HG03571 (cell line): ENCODE measurements around the gene CACNA1H.
"Not testable (repeated sequence)": the region's sequence is repeated elsewhere in the genome, so short reads cannot be mapped to it uniquely, and the experiment has no call there.

Experiments
- ATAC-seq: cut with Tn5 transposase; IDR thresholded peaks from one replicate; pipeline ENCODE4 v1.9.1; 2021; ENCODE audit not compliant: unreplicated experiment

CACNA1H gene

DNA sequence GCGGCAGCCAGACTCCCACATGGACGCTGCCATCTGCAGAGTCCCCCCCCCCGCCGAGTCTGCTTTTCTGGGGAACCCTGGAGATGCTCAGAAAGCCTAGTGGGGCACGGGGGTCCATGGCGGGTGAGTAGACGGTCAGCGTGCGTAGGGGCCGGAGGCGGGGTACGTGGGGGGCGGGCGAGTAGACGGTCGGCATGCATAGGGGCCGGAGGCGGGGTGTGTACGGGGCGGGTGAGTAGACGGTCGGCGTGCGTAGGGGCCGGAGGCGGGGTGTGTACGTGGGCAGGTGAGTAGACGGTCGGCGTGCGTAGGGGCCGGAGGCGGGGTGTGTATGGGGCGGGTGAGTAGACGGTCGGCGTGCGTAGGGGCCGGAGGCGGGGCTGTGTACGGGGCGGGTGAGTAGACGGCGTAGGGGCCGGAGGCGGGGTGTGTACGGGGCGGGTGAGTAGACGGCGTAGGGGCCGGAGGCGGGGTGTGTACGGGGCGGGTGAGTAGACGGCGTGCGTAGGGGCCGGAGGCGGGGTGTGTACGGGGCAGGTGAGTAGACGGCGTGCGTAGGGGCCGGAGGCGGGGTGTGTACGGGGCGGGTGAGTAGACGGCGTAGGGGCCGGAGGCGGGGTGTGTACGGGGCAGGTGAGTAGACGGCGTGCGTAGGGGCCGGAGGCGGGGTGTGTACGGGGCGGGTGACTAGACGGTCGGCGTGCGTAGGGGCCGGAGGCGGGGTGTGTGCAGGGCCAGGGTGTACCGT lies 32.7 kb downstream of the CACNA1H start:
- not testable (repeated sequence) for ATAC-seq

DNA sequence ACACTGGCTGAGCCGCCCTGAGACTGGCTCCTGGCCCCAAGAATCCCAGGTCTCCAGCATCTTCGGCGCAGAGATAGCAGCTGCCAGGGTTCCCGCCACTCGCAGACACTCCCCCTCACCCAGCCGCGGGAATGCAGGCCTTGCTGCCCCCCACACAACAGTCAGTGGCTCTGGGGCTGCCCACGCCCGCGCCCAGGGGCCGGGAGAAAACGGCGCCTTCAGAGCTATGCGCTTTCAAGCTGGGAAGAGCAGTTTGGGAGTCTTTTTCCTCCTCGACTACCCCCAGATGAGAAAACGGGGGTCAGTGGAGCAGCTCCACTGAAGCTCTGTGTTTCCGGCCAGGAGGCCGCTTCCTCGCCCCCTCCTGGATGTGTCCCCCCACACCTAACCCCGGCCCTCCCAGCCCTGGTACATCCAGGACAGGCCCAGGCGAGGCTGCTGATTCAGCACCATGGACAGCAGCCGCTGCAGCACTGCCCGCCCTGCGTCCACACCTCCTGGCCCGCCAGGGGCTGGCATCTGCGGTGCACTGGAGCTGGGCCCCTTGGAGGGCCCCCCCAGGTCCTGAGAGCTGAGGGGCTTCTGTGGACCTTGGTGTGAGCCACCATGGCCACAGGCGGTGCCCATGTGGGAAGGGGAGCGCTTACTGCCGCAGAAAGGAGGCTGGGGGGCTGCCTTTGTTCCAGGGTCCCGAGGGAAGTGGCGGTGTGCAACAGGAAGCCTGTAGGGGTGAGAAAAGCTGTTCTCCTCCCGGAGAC lies 35.7 kb downstream of the CACNA1H start:
- no peak for ATAC-seq

DNA sequence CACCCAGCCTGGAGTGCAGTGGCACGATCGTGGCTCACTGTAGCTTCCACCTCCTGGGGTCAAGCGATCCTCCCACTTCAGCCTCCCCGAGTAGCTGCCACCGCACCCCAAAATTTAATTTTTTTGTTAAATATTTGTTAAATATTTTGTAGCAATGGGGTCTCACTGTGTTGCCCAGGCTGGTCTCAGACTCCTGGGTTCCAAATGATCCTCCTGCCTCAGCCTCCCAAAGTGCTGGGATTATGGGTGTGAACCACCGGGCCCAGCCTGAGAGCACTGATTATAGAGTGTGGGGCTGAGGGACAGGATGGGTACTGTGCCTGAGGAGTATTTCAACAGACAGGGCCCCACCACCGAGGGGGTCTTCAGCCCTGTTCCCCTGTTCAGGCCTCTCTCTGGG lies 36.5 kb downstream of the CACNA1H start:
- ATAC-seq = no peak

DNA sequence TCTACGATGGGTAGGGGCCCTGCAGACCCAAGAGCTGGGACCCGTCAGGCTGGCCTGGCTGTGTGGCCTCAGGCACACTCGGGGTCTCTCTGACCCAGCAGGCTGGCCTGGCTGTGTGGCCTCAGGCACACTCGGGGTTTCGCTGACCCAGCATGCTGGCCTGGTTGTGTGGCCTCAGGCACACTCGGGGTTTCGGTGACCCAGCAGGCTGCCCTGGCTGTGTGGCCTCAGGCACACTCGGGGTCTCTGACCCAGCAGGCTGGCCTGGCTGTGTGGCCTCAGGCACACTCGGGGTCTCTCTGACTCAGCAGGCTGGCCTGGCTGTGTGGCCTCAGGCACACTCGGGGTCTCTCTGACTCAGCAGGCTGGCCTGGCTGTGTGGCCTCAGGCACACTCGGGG lies 37.9 kb downstream of the CACNA1H start:
- not testable (repeated sequence) for ATAC-seq

DNA sequence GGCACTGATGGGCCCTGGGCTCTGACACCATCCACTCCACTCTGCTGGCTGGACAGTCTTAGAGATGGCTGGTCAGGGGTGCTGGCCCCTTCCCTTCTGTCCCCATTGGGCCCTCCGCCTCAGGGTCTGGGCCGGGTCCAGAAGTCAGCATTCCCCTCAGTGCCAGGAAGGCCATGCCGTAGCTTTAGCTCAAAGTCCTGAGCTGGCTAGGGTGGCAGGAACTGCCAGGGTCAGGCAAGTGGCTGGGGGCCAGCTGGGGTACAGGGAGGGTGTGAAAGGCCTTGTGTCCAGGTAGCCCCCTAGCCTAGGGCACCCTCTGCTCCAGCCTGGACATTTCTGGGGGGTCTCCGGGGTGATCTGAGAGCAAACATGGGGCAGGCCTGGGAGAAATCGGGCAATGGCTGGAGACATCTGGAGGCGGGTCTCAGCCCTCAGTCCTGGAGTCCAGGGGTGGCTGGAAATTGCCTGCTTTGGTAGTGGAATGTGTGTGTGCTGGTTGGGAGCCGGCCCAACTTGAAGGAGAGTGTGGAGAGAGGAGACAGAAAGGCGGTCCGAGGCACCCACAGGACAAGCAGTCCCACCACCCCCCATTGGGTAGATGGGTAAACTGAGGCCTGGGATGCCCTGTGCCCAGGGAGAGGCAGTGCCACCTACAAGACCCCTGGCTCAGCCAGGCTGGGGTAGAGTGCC lies 39.6 kb downstream of the CACNA1H start:
- no peak for ATAC-seq

DNA sequence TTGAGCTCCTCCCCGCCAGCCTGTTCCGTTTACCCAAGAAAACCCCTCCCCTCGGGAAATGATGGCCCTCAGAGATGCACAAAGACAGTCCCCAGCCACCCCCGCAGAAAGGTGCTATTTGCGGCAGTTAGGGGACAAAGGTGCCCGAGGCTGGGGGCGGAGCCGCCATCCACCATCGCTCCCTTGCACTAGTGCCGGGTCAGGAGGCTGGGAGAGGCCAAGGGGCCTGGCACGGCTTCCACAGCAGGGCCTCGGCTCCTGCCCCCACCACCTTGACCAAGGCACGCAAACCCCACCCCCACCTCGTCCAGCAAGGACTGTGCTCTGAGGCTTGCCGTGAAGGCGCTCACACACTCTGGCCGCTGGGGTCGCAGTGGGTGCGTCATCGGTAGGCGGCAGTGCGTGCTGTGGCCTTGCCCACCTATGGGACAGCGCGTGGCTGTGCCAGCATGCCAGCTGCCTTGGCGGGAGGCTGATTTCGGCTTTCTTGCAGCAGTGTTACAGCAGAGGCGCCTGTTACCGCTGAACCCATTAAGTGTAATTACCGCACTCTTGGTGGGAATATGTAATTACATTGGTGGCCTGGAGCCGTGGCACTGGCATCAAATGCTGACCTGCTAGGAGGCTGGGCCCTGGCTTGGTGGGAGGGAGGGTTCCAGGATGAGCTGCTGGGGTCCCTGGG lies 40.4 kb downstream of the CACNA1H start:
- ATAC-seq = no peak

DNA sequence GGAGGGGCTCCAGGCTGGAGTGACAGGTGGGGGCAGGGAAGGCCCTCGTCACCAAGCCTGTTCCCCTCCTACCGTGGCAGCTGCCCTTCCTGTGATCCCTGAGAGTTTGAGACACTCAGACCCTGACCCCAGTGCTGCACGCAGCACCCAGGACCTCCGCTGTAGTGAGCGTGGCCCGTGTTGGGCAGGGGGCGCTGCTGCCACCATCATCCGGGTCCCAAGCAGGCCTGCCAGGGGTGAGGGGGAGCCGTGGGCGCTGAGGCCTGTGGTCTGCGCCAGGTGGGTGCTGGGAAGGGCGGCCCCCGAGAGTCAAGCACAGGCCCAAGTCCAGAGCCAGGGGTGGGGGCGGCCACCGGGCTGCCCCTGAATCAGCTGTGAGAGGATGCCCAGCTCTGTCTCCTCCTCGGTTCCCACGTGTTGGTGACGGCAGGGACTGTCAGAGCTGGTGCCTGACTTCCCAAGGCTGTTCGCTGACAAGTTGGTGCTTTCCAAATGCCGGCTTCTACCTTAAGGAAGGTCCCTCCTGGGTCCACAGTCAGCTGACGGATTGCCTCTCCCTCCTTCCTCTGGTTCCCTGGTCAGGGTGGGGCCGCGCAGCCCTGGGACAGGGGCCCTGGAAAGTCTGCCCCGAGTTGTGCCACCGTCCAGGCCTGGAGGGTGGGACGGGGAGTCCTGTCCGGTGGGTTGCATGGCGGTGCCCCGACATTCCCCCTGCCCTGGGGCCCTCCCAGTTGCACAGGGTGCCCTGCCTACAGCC lies 41.1 kb downstream of the CACNA1H start:
- ATAC-seq = no peak

DNA sequence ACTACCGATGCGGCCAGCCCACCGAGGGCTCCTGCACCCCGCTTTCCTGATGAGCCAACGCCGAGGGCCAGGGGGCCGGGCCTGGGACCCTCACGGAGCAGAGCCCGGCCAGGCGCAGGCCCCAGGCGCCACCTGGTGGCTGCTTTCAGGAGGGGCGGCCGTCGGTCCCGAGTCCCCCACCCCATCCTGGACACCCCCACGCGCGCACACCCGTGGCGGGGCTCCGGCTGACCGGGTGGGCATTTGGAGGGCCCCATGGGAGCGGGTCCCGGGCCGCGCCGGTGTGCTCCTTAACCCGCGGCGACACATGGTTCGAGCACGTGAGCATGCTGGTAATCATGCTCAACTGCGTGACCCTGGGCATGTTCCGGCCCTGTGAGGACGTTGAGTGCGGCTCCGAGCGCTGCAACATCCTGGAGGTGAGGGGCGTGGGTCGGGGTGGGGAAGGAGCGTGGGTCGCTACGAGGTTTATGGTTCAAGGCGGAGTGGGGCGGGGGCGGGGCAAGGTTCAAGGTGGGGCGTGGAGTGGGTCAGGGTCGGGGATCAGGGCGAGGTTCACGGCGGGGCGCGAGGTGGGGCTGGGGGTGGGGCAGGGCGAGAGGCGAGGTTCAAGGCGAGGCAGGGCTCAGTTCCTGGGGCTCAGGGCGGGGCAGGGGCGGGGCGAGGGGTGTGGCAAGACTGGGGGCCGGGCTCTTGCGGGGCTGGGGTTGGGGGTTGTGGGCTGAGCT lies 41.9 kb downstream of the CACNA1H start:
- ATAC-seq = no peak

DNA sequence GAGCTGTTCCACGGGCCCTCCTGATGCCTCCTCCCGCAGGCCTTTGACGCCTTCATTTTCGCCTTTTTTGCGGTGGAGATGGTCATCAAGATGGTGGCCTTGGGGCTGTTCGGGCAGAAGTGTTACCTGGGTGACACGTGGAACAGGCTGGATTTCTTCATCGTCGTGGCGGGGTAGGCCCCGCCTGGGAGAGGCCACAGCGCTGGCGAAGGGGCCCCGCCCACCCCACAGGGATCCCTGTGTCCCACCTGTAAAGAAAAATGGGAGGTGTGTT lies 42.4 kb downstream of the CACNA1H start:
- no peak for ATAC-seq

DNA sequence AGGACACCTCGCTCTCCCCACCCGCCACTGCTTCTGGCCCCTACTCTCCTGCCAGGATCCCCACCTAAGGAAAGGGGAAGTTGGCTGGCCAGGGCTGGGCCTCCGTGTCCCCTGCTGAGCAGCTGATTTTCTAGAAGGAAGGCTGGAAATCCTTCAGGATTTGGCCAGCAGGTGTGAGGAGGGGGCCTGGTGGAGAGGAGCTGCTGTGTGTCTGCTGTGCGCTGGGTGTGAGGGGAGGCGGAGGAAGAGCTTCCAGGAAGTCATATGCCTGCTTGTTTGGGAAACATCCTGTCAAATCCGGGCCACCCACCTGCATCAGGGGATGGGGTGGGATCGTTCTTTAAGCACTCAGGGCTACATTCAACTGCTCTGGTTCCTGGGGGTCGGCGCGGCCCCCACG lies 43.6 kb downstream of the CACNA1H start:
- ATAC-seq = no peak

DNA sequence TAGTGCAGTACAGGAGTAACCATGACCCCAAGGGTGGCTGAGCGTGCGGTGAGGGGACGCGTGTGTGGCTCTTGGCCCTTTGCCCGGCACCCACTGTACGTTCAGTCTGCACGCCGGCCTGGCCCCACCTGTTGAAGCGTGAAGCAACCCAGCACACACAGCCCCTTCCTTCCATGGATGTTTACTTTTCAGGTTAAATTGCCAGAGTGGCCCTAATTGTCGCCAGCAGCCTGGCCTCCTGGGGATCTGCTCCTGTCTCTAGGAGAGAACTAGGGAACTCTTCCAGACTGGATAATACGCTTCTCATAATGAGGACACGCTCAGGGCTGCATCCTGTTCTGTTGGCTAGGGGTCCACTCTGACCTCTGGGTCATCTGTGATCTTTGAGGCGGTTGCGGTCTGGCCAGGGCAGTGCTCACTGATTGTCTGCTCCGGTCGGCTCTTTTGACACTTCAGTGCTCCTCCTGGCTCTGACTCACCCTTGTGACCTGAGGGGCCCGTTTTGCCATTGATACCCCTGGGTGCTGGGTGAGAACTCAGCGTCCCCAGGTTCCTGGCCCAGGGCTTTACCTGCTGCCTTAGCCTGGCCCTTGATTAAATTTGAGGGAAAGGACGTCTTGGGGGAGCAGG lies 44.4 kb downstream of the CACNA1H start:
- no peak for ATAC-seq

DNA sequence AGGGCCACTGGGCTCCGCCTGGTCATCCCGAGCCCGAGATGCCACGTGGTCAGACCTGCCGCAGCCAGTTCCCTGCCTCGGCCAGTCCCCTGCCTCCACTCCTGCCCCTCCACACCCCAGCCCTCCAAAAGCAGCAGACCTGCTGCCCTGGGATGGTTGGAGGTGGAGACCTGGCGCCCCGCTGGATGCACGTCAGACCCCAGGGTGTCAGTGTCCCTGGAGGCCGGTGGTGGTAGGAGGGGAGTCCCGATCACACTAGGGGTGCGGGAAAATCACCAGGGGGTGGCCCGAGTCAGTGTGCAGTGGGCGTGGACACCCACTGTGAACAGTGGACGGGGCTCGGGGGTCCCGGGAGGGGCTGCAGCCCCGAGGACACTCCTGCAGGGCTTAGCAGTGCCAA lies 45.3 kb downstream of the CACNA1H start:
- ATAC-seq = no peak

DNA sequence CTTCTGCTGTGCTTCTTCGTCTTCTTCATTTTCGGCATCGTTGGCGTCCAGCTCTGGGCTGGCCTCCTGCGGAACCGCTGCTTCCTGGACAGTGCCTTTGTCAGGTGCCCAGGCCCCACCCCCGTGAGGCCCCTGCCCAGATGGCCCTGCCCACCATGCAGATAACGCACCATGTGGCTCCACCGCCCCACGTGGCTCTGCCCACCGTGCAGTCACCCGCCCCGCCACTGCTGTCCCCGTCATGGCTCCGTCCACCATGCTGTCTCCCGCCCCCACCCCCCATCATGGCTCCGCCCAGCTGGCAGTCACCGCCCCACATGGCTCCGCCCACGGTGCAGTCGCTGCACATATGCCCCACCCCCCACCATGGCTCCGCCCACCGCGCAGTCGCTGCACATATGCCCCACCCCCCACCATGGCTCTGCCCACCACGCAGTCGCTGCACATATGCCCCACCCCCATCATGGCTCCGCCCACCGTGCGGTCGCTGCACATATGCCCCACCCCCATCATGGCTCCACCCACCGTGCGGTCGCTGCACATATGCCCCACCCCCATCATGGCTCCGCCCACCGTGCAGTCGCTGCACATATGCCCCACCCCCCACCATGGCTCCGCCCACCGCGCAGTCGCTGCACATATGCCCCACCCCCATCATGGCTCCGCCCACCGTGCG lies 45.9 kb downstream of the CACNA1H start:
- not testable (repeated sequence) for ATAC-seq

DNA sequence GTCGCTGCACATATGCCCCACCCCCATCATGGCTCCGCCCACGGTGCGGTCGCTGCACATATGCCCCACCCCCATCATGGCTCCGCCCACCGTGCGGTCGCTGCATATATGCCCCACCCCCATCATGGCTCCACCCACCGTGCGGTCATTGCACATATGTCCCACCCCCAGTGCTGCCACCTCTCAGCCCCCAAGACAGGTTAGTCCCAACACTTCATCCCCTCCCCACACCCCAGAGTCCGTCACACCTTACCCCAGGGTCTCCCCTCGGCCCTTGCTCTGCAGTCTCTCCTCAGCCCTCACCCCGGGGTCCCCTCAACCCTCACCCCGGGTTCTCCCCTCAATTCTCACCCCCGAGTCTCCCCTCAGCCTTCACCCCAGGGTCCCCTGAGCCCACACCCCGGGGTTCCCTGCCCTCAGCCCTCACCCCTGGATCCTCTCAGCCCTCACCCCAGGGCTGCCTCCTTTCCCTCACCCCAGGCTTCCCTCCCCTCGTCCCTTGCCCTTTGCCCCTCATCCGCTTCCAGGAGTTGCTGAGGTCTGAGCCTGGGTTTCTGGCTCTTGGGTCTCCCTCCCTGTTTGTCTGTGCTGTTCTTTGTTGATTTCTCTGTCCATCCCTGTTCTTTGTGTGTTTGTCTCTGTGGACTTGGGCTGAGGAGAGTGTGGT lies 46.6 kb downstream of the CACNA1H start:
- ATAC-seq = no peak

DNA sequence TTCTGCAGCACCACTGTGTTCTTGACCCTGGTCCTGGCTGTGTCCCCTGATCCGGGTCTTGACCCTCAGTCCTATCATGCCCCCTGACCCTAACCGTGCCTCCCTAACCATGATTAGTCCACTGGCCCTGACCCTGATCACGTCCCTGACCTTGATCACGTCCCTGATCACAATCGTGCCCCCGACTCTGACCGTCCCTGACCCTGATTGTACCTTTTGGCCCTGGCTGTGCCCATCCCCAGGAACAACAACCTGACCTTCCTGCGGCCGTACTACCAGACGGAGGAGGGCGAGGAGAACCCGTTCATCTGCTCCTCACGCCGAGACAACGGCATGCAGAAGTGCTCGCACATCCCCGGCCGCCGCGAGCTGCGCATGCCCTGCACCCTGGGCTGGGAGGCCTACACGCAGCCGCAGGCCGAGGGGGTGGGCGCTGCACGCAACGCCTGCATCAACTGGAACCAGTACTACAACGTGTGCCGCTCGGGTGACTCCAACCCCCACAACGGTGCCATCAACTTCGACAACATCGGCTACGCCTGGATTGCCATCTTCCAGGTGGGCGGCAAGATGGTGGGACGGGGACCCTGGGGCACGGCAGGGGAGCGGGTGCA lies 47.2 kb downstream of the CACNA1H start:
- ATAC-seq = no peak

DNA sequence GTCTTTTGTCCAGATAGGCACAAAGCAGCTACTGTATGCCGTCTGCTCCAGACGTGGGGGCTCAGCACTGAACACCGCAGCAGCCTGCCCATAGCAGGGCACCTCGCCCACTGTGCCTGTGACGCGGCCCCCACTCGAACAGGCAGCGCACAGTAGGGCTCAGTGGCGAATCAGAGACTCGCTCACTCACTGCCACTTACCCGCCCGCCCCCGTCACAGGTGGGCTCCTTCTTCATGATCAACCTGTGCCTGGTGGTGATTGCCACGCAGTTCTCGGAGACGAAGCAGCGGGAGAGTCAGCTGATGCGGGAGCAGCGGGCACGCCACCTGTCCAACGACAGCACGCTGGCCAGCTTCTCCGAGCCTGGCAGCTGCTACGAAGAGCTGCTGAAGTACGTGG lies 48.5 kb downstream of the CACNA1H start:
- no peak for ATAC-seq

DNA sequence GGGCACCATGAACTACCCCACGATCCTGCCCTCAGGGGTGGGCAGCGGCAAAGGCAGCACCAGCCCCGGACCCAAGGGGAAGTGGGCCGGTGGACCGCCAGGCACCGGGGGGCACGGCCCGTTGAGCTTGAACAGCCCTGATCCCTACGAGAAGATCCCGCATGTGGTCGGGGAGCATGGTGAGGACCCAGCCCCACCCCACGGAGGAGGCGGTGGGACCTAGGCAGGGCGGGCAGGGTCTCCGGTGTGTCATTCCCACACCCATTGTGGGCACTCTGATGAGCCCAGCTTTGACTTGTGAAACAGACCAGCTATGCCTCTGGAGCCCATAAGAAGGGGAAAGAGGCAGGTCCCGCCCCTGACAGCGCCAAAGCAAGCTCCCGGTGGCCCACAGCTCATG lies 49.4 kb downstream of the CACNA1H start:
- ATAC-seq = no peak

DNA sequence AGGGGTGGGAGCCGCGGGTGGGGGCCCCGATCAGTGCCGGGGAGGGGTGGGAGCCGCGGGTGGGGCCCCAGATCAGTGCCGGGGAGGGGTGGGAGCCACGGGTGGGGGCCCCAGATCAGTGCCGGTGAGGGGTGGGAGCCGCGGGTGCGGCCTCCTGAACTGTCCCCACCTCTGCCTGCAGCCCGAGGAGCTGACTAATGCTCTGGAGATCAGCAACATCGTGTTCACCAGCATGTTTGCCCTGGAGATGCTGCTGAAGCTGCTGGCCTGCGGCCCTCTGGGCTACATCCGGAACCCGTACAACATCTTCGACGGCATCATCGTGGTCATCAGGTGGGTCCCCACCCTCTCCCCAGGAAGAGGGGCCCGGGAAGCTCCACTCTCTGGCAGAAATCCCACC lies 52.0 kb downstream of the CACNA1H start:
- ATAC-seq = no peak
